GM21515 (cell line): ENCODE results near the gene ABCB6.
A peak's percentile ranks its signal among the peaks of the same experiment; 100 is the strongest.

Source experiments
- ATAC-seq: cut with Tn5 transposase; IDR thresholded peaks from one replicate; pipeline ENCODE4 v1.9.1; 2021; ENCODE audit not compliant: unreplicated experiment

Gene ABCB6

GRCh38 chr2:219171231-219171651, 47.5 kb downstream of the ABCB6 start:
- no peak for ATAC-seq

GRCh38 chr2:219169930-219170654, 48.7 kb downstream of the ABCB6 start, which contains the start of gene SLC23A3:
Gene SLC23A3 (minus strand): TSS chr2:219170029. CDS start chr2:219169984, 45 bp downstream.
- no peak for ATAC-seq

- no peak for ATAC-seq
Observed at GRCh38 chr2:219168932-219169331, 49.8 kb downstream of the ABCB6 start.

- ATAC-seq, result no peak
Observed at GRCh38 chr2:219168526-219168925, 50.2 kb downstream of the ABCB6 start.

GRCh38 chr2:219167997-219168396, 50.8 kb downstream of the ABCB6 start:
- no peak for ATAC-seq

GRCh38 chr2:219165058-219165911, 53.5 kb downstream of the ABCB6 start:
- no peak for ATAC-seq

GRCh38 chr2:219163156-219163555, 55.6 kb downstream of the ABCB6 start:
- no peak for ATAC-seq

GRCh38 chr2:219161097-219161496, 57.7 kb downstream of the ABCB6 start:
- ATAC-seq, result no peak

GRCh38 chr2:219160186-219161017, 58.4 kb downstream of the ABCB6 start, which contains the start of gene NHEJ1:
Gene NHEJ1 (minus strand): TSS chr2:219160815. CDS start chr2:219158362, 2,453 bp downstream.
- peak; percentile 88 for ATAC-seq
